DOHH2 (cell line): Measurements from ENCODE around the gene SLCO3A1.

Source experiments
- H3F3A ChIP-seq: fragments of 200-600 bp; sonication (generic), shearing (Covaris generic); 2 replicates; pipeline ENCODE4 v1.6.0; 2016; ENCODE audit warnings: antibody characterized with exemption, mild to moderate bottlenecking; ENCODE audit not compliant: control insufficient read depth, insufficient read depth
- H3K27ac ChIP-seq: fragments of 200-600 bp; sonication (generic); 2 replicates; pipeline ENCODE4 v1.5.1; 2014; ENCODE audit warnings: low read depth, mild to moderate bottlenecking, low read length, moderate library complexity
- H3K27me3 ChIP-seq: fragments of 200-600 bp; sonication (generic); 2 replicates; pipeline ENCODE4 v1.6.1; 2014; ENCODE audit warnings: mild to moderate bottlenecking, low read length, mixed read lengths; ENCODE audit not compliant: control insufficient read depth
- H3K36me3 ChIP-seq: fragments of 200-600 bp; sonication (generic); 2 replicates; pipeline ENCODE4 v1.6.1; 2014; ENCODE audit warnings: mild to moderate bottlenecking, low read length, moderate library complexity, mixed read lengths; ENCODE audit not compliant: control insufficient read depth
- H3K4me1 ChIP-seq: fragments of 200-600 bp; sonication (generic); 2 replicates; pipeline ENCODE4 v1.6.1; 2014; ENCODE audit warnings: mild to moderate bottlenecking, low read length, mixed read lengths; ENCODE audit not compliant: control insufficient read depth
- H3K4me2 ChIP-seq: fragments of 200-600 bp; sonication (generic); 2 replicates; pipeline ENCODE4 v1.6.0; 2014; ENCODE audit warnings: mild to moderate bottlenecking, low read length, moderate library complexity
- H3K4me3 ChIP-seq: fragments of 200-600 bp; sonication (generic); 2 replicates; pipeline ENCODE4 v1.5.1; 2014; ENCODE audit warnings: mild to moderate bottlenecking, low read length, mixed read lengths
- H3K79me2 ChIP-seq: fragments of 200-600 bp; sonication (generic); 2 replicates; pipeline ENCODE4 v1.6.1; 2014; ENCODE audit warnings: mild to moderate bottlenecking, low read length, mixed read lengths; ENCODE audit not compliant: control insufficient read depth
- H3K9me2 ChIP-seq: fragments of 200-600 bp; sonication (generic); replicated peaks from 2 replicates; pipeline ENCODE4 v1.6.1; 2014; ENCODE audit warnings: mild to moderate bottlenecking, low read length, mixed read lengths; ENCODE audit not compliant: control insufficient read depth
- H3K9me3 ChIP-seq: fragments of 200-600 bp; sonication (generic); 2 replicates; pipeline ENCODE4 v1.6.1; 2014; ENCODE audit warnings: antibody characterized with exemption, low read length, mixed read lengths; ENCODE audit not compliant: control insufficient read depth, insufficient read depth
- H4K20me1 ChIP-seq: fragments of 200-600 bp; sonication (generic); 2 replicates; pipeline ENCODE4 v1.6.0; 2014; ENCODE audit warnings: low read depth, mild to moderate bottlenecking, antibody characterized with exemption, low read length, moderate library complexity; ENCODE audit not compliant: control insufficient read depth, insufficient read depth
- EZH2phosphoT487 ChIP-seq: fragments of 200-600 bp; sonication (generic); IDR thresholded peaks from 2 replicates; pipeline ENCODE4 v1.6.1; 2017; ENCODE audit warnings: borderline replicate concordance, mild to moderate bottlenecking, antibody characterized with exemption, low read length, moderate library complexity, mixed read lengths
- TF ChIP-seq, protein P1 (sequence below): fragments of 200-600 bp; sonication (generic); IDR thresholded peaks from one replicate; pipeline ENCODE4 v1.5.1; 2014; ENCODE audit warnings: antibody characterized with exemption, mild to moderate bottlenecking, low read depth, low read length; ENCODE audit not compliant: poor library complexity, severe bottlenecking

Gene SLCO3A1

DNA sequence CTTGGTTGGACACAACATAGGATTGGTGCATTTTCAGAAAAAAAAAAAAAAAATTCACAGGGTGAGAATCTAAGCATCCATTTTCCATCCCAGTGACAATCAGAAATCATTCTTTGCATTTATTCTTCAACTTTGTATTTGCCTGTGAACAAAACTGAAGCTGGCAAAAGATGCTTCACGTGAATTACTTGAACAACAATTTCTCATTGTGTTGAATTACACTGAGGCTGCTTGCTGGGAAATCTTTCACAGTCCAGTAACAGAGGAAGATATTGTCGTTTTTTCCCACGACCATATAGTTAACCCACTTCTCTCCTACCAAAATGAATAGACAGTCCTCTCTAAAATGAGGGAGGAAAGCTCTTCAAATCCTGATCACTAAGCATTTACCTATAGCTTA, 4.3 kb upstream of the SLCO3A1 start:
- H3K9me3 ChIP-seq = no peaks in the 10 kb centered on the region
- H3K4me3 ChIP-seq = no peak overlapping the region
- no peaks in the 10 kb centered on the region for H3K79me2 ChIP-seq
- H3K27me3 ChIP-seq = peaks cover 3% of the 10 kb centered on the region; the same call in 1 of the 2 replicates
- H3K4me1 ChIP-seq = peaks cover 10% of the 10 kb centered on the region
- no peaks in the 10 kb centered on the region for H4K20me1 ChIP-seq
- no peaks in the 10 kb centered on the region for H3K9me2 ChIP-seq
- no peak overlapping the region for H3K4me2 ChIP-seq
- TF ChIP-seq EZH2phosphoT487 = no peak
- no peak overlapping the region for H3K27ac ChIP-seq
- no peaks in the 10 kb centered on the region for H3K36me3 ChIP-seq
- H3F3A ChIP-seq = peaks cover under 1% of the 10 kb centered on the region; the same call in 1 of the 2 replicates

GRCh38 chr15:91849749-91850161, 3.8 kb upstream of the SLCO3A1 start:
- H3K36me3 ChIP-seq = no peaks in the 10 kb centered on the region
- H3K4me3 ChIP-seq = no peak overlapping the region
- no peaks in the 10 kb centered on the region for H4K20me1 ChIP-seq
- no peaks in the 10 kb centered on the region for H3K9me2 ChIP-seq
- peaks cover 16% of the 10 kb centered on the region for H3K4me1 ChIP-seq
- H3F3A ChIP-seq = peaks cover 6% of the 10 kb centered on the region
- 0 out of 2 replicates have a peak, but pooled peaks cover under 1% of the 10 kb centered on the region for H3K79me2 ChIP-seq
- no peaks in the 10 kb centered on the region for H3K9me3 ChIP-seq
- H3K4me2 ChIP-seq = no peak overlapping the region
- H3K27me3 ChIP-seq = no peaks in the 10 kb centered on the region
- TF ChIP-seq EZH2phosphoT487 = no peak
- TF ChIP-seq, protein P1, sequence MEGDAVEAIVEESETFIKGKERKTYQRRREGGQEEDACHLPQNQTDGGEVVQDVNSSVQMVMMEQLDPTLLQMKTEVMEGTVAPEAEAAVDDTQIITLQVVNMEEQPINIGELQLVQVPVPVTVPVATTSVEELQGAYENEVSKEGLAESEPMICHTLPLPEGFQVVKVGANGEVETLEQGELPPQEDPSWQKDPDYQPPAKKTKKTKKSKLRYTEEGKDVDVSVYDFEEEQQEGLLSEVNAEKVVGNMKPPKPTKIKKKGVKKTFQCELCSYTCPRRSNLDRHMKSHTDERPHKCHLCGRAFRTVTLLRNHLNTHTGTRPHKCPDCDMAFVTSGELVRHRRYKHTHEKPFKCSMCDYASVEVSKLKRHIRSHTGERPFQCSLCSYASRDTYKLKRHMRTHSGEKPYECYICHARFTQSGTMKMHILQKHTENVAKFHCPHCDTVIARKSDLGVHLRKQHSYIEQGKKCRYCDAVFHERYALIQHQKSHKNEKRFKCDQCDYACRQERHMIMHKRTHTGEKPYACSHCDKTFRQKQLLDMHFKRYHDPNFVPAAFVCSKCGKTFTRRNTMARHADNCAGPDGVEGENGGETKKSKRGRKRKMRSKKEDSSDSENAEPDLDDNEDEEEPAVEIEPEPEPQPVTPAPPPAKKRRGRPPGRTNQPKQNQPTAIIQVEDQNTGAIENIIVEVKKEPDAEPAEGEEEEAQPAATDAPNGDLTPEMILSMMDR = peak; percentile 62
- H3K27ac ChIP-seq = no peak overlapping the region

GRCh38 chr15:91852741-91853510, 582 bp upstream of the SLCO3A1 start:
- peak overlapping the region; percentile 77 for H3K4me3 ChIP-seq
- TF ChIP-seq, protein P1 = peak; percentile 69
- TF ChIP-seq EZH2phosphoT487 = no peak
- peaks cover 6% of the 10 kb centered on the region for H4K20me1 ChIP-seq
- H3K9me3 ChIP-seq = no peaks in the 10 kb centered on the region
- no peaks in the 10 kb centered on the region for H3K9me2 ChIP-seq
- H3K4me1 ChIP-seq = peaks cover 47% of the 10 kb centered on the region
- H3K27ac ChIP-seq = peak overlapping the region; percentile 93
- peaks cover 4% of the 10 kb centered on the region; the same call in 1 of the 2 replicates for H3K36me3 ChIP-seq
- peaks cover 38% of the 10 kb centered on the region for H3F3A ChIP-seq
- peak overlapping the region; percentile 83 for H3K4me2 ChIP-seq
- H3K79me2 ChIP-seq = peaks cover 13% of the 10 kb centered on the region
- H3K27me3 ChIP-seq = no peaks in the 10 kb centered on the region

GRCh38 chr15:91853948-91854638, 585 bp downstream of the SLCO3A1 start:
- Histone ChIP-seq H3K27me3 (no peaks in the 10 kb centered on the region), H3K27ac (peak overlapping the region; percentile 93), H3K79me2 (peaks cover 20% of the 10 kb centered on the region), H3K4me3 (peak overlapping the region; percentile 77), H3K4me2 (peak overlapping the region; percentile 83), H4K20me1 (peaks cover 13% of the 10 kb centered on the region), H3F3A (peaks cover 44% of the 10 kb centered on the region), H3K9me2 (no peaks in the 10 kb centered on the region), H3K9me3 (no peaks in the 10 kb centered on the region), H3K36me3 (peaks cover 6% of the 10 kb centered on the region), H3K4me1 (peaks cover 59% of the 10 kb centered on the region)
- no peak for TF ChIP-seq EZH2phosphoT487
- TF ChIP-seq, protein P1 = no peak
